Adrenal gland (tissue), 5 donors: ENCODE data around the gene ATXN3.

Experiments
- POLR2A ChIP-seq, 2 donors: fragments of 450-650 bp; IDR thresholded peaks; one replicate each; pipeline ENCODE4 v1.6.1; 2017; ENCODE audit warnings: antibody characterized with exemption in 2 of 2, mild to moderate bottlenecking in 2 of 2, moderate library complexity in 1 of 2
- TF ChIP-seq, protein P1 (sequence below), 6 experiments: fragments of 450-650 bp in 4 of 6; fragments of 200-600 bp in 2 of 6; sonication (generic) in 1 of 6; IDR thresholded peaks; 1 replicate in 5 of 6; 2 replicates in 1 of 6; pipeline versions ENCODE4 v1.5.1 to v1.8.0; 2016 to 2021; ENCODE audit warnings: antibody characterized with exemption in 6 of 6, mild to moderate bottlenecking in 2 of 6, moderate library complexity in 1 of 6
- donor health status: DM: no; HTN: no; CAD: no.

GRCh38 chr14:92122761-92123160, 16.4 kb upstream of the ATXN3 start:
- no peak for TF ChIP-seq POLR2A (IDR thresholded peaks at IDR 0.05)
- TF ChIP-seq, protein P1, sequence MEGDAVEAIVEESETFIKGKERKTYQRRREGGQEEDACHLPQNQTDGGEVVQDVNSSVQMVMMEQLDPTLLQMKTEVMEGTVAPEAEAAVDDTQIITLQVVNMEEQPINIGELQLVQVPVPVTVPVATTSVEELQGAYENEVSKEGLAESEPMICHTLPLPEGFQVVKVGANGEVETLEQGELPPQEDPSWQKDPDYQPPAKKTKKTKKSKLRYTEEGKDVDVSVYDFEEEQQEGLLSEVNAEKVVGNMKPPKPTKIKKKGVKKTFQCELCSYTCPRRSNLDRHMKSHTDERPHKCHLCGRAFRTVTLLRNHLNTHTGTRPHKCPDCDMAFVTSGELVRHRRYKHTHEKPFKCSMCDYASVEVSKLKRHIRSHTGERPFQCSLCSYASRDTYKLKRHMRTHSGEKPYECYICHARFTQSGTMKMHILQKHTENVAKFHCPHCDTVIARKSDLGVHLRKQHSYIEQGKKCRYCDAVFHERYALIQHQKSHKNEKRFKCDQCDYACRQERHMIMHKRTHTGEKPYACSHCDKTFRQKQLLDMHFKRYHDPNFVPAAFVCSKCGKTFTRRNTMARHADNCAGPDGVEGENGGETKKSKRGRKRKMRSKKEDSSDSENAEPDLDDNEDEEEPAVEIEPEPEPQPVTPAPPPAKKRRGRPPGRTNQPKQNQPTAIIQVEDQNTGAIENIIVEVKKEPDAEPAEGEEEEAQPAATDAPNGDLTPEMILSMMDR (IDR thresholded peaks at IDR 0.05), result no peak
